ENCODE data around the gene COPS9.

The COPS9 gene

DNA sequence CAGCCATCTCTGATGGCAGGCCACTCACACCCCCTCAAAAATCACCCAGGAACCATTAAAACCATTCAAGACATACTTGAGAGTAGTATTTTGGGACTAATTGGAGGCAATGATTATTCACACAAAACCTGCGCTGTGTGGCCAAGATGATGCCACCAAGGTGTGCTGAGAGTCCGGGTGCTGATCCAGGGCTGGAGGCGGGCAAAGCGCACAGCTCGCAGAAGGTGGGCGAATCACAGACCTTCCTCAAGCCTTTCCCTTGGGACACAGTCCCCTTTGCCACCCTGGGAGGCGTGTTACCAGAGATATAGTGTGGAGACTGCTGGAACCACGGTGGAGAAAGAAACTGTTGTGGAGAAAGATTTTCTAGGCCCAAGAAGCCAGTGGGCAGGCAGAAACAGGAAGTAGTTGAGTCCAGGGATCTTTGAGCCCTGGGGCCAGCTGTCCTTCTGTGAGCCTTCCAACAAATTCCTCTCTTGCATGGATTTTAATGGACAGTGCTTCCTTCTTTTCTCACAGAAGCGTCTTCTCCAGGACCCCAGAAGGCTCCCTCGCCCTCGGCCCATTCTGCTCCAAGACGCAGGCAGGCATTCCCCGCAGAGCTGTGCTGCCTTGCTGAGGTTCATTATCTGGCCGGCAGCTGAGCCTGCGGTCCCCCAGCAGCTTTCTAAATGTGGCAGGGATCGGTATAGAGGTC, 8.0 kb downstream of the COPS9 start:
- no peak for TF ChIP-seq ZFX (IDR thresholded peaks at IDR 0.05)
- TF ChIP-seq, protein P1, sequence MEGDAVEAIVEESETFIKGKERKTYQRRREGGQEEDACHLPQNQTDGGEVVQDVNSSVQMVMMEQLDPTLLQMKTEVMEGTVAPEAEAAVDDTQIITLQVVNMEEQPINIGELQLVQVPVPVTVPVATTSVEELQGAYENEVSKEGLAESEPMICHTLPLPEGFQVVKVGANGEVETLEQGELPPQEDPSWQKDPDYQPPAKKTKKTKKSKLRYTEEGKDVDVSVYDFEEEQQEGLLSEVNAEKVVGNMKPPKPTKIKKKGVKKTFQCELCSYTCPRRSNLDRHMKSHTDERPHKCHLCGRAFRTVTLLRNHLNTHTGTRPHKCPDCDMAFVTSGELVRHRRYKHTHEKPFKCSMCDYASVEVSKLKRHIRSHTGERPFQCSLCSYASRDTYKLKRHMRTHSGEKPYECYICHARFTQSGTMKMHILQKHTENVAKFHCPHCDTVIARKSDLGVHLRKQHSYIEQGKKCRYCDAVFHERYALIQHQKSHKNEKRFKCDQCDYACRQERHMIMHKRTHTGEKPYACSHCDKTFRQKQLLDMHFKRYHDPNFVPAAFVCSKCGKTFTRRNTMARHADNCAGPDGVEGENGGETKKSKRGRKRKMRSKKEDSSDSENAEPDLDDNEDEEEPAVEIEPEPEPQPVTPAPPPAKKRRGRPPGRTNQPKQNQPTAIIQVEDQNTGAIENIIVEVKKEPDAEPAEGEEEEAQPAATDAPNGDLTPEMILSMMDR (conservative IDR thresholded peaks at IDR 0.05), result no peak
- H3K27ac ChIP-seq, result no peak overlapping the region

GRCh38 chr2:240127191-240127750, 8.8 kb downstream of the COPS9 start:
- TF ChIP-seq ZFX (IDR thresholded peaks at IDR 0.05), result no peak
- TF ChIP-seq, protein P1 (conservative IDR thresholded peaks at IDR 0.05), result no peak
- no peak overlapping the region for H3K27ac ChIP-seq

GRCh38 chr2:240126731-240127130, 9.4 kb downstream of the COPS9 start:
- no peak overlapping the region for H3K27ac ChIP-seq
- TF ChIP-seq, protein P1 (conservative IDR thresholded peaks at IDR 0.05), result no peak
- TF ChIP-seq ZFX (IDR thresholded peaks at IDR 0.05), result no peak

DNA sequence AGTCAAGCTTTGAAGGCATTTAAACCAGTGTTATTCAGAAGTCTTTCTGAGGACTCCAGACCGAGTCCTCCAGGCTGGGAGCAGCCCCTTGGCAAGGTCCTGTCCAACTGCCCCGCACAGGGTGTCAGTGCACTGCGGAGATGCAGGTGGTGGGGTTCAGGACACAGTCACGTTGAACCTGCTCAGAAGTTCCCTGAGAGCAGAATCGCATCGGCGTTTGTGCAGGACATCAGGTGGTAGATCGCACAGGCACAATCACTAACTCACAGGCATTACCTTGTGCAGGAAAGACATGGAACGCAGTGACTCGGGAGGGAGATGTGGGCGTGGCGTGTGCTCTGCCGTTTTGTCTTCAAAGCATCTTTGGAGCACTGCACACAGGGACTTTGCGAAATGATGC, 10.4 kb downstream of the COPS9 start:
- no peak overlapping the region for H3K27ac ChIP-seq
- no peak for TF ChIP-seq ZFX (IDR thresholded peaks at IDR 0.05)
- TF ChIP-seq, protein P1 (conservative IDR thresholded peaks at IDR 0.05), result no peak

- H3K27ac ChIP-seq, result no peak overlapping the region
- TF ChIP-seq, protein P1 (conservative IDR thresholded peaks at IDR 0.05), result no peak
- TF ChIP-seq ZFX (IDR thresholded peaks at IDR 0.05), result no peak
Observed at GRCh38 chr2:240124651-240125030, 11.5 kb downstream of the COPS9 start.

DNA sequence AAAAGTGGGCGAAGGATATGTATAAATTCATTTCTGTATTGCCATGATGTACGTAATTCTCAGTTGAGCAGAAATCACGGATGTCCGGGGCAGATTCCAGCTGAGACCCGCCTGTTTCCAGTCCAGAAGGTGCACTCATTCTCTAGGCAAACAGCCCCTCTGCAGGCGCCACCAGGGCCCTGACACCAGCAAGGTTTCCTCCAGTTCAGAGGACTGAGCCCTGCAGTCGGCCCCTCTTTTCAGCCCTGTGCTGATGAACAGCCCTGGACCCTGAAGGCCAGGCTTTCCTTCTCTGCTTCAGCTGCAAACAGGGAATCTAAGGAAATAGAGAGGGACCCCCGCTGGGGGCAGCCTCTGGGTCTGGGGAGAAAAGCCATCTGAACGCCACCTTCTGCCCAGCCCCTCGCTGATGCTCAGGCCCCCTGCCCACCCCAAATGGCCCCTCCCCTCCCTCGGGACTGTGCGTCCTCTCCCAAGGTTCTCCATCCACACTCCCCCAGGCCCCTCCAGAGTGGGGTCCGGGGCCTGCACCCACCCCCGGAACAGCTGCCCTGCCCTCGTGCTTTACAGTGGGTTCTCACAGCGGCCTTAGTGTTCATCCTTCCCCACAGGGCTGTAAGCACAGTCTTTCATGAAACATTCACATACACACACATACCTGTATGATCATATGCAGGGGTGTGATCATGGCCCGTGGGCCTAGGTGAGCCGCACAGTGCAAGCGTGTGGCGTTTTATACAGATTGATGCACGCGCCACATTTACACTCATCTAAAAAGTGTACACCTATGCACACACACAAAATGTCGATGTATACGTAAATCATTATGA, 12.1 kb downstream of the COPS9 start:
- H3K27ac ChIP-seq, result no peak overlapping the region
- TF ChIP-seq, protein P1 (conservative IDR thresholded peaks at IDR 0.05), result no peak
- TF ChIP-seq ZFX (IDR thresholded peaks at IDR 0.05), result no peak

DNA sequence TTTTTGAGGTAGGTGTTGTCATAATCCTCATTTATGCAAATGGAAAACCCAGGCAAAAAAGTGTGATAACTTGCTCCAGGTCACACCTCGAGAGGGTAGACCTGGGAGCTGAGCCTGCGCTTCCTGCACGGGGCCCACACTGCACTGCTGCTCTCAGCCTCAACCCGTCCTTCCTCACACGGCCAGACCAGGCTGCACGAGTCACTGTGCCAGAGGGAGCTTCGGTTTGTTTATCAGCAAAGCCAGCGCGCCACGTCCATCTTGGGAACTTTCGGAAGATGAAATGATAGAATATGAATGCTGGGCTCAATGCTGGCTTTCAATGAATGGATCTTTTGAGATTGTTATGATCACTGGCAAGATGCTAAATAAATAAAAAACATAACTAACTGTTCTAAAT, 14.4 kb downstream of the COPS9 start:
- TF ChIP-seq, protein P1 (conservative IDR thresholded peaks at IDR 0.05), result no peak
- TF ChIP-seq ZFX (IDR thresholded peaks at IDR 0.05), result no peak
- H3K27ac ChIP-seq, result no peak overlapping the region

Data from C4-2B (cell line).